ENCODE results near the gene CARD18. TPM values are rescaled to one million over a fixed set of nuclear protein-coding genes. Genes with fewer than 3 reads are reported as not detected.

CARD18 gene
- total RNA-seq, 2 experiments from 2014 or later: not detected

DNA sequence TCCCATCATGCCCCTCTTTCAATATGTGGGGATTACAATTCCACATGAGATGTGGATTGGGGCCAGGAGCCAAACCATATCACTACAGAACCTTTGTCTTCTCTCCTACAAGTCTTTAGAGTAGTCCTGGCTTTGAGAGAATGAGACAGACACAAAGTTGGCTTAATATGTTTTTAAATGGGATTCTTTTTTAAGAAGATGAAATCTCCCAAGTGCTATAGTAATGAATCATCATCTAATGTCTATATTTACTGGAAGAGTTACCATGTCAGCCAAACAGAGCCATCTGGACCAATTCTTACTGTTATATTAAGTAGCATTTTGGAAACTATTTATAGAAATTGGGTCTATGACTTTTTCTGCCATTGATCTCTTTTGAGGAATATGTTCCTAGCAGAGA is 38.1 kb upstream of the CARD18 start:
- H3K4me1 Mint-ChIP-seq (ENCODE audit: low read depth): no peaks in the 10 kb centered on the region
- Histone ChIP-seq H3K4me3 (ENCODE audit: low read length) (no peak overlapping the region), H3K27ac (ENCODE audit: low read depth in 1 of 2, low read length in 2 of 2) (no peak overlapping the region), H3K9me3 (ENCODE audit: control insufficient read depth in 1 of 2, insufficient read depth in 1 of 2, low read length in 2 of 2) (no peaks in the 10 kb centered on the region), H3K27me3 (ENCODE audit: control insufficient read depth in 1 of 2, insufficient read depth in 2 of 2, low read length in 2 of 2) (peaks cover 0 to 3% of the 10 kb centered on the region in 2 experiments), H3K36me3 (ENCODE audit: insufficient read depth, low read length) (no peaks in the 10 kb centered on the region), H3K4me1 (ENCODE audit: insufficient read depth, low read length) (no peaks in the 10 kb centered on the region)
- ChIA-PET POLR2A (no interaction called here), CTCF (no interaction called here)
- DNase-seq: no peak
- peaks cover 18% of the 10 kb centered on the region for H3K27me3 Mint-ChIP-seq
- TF ChIP-seq, protein P1, sequence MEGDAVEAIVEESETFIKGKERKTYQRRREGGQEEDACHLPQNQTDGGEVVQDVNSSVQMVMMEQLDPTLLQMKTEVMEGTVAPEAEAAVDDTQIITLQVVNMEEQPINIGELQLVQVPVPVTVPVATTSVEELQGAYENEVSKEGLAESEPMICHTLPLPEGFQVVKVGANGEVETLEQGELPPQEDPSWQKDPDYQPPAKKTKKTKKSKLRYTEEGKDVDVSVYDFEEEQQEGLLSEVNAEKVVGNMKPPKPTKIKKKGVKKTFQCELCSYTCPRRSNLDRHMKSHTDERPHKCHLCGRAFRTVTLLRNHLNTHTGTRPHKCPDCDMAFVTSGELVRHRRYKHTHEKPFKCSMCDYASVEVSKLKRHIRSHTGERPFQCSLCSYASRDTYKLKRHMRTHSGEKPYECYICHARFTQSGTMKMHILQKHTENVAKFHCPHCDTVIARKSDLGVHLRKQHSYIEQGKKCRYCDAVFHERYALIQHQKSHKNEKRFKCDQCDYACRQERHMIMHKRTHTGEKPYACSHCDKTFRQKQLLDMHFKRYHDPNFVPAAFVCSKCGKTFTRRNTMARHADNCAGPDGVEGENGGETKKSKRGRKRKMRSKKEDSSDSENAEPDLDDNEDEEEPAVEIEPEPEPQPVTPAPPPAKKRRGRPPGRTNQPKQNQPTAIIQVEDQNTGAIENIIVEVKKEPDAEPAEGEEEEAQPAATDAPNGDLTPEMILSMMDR (IDR thresholded peaks at IDR 0.05): no peak
- no peak overlapping the region for H3K4me3 Mint-ChIP-seq
- H3K27ac Mint-ChIP-seq: no peak overlapping the region
- ATAC-seq (ENCODE audit: poor library complexity): no peak
- H3K9me3 Mint-ChIP-seq: no peaks in the 10 kb centered on the region
- no peaks in the 10 kb centered on the region for H3K36me3 Mint-ChIP-seq (ENCODE audit: low read depth)
- intact Hi-C loops (cut with DNase I, micrococcal nuclease): no loop called here

DNA sequence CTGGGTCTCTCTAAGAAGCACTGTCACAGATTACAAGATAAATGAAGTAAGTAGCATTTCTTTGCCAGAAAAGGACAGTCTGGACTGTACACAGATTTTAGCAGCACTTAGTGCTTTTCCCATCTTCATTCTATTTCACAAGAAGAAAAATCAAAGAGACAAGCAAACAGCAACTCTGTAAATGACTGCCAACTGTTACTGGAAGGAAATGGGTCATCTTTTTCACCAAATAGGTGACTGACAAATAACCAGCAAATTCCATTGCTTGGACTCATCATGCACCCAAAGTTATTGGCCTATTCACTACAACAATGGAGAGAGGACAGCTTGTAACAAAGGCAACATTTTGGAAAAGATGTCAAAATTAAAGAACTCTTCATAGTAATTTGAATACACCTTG is 28.9 kb upstream of the CARD18 start:
- TF ChIP-seq, protein P1 (IDR thresholded peaks at IDR 0.05): no peak
- no peak overlapping the region for H3K4me3 ChIP-seq (ENCODE audit: low read length)
- H3K9me3 ChIP-seq (ENCODE audit: control insufficient read depth in 1 of 2, insufficient read depth in 1 of 2, low read length in 2 of 2): no peaks in the 10 kb centered on the region
- intact Hi-C loops (cut with DNase I, micrococcal nuclease): no loop called here
- Mint-ChIP-seq H3K4me1 (ENCODE audit: low read depth) (no peaks in the 10 kb centered on the region), H3K27ac (no peak overlapping the region), H3K36me3 (ENCODE audit: low read depth) (no peaks in the 10 kb centered on the region), H3K9me3 (peaks cover 3% of the 10 kb centered on the region), H3K27me3 (no peaks in the 10 kb centered on the region), H3K4me3 (no peak overlapping the region)
- ChIA-PET CTCF (no interaction called here), POLR2A (no interaction called here)
- H3K36me3 ChIP-seq (ENCODE audit: insufficient read depth, low read length): no peaks in the 10 kb centered on the region
- DNase-seq: no peak
- no peak for ATAC-seq (ENCODE audit: poor library complexity)
- H3K27ac ChIP-seq (ENCODE audit: low read depth in 1 of 2, low read length in 2 of 2): no peak overlapping the region
- H3K4me1 ChIP-seq (ENCODE audit: insufficient read depth, low read length): no peaks in the 10 kb centered on the region
- no peaks in the 10 kb centered on the region for H3K27me3 ChIP-seq (ENCODE audit: control insufficient read depth in 1 of 2, insufficient read depth in 2 of 2, low read length in 2 of 2)

DNA sequence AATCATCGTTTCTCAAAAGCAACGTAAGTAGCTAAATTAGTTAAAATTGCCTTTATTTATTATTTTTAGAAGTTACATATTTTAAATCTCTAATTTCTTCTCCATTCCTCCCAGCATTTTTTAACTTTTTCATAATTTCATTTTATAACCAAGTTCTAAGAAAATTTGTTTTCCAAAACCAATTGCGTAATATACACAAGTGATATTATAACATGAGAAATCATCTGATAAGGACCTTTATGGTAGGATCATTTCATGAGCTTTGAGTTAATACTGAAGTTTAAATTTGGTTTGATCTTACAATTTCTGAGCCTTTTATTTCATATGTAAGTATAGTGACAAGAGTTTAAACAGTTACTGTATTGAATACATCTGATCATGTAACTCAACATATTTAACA is 27.7 kb upstream of the CARD18 start:
- ChIA-PET CTCF (no interaction called here), POLR2A (no interaction called here)
- H3K27ac ChIP-seq (ENCODE audit: low read depth in 1 of 2, low read length in 2 of 2): no peak overlapping the region
- no peak overlapping the region for H3K27ac Mint-ChIP-seq
- H3K9me3 ChIP-seq (ENCODE audit: control insufficient read depth in 1 of 2, insufficient read depth in 1 of 2, low read length in 2 of 2): no peaks in the 10 kb centered on the region
- no peaks in the 10 kb centered on the region for H3K4me1 ChIP-seq (ENCODE audit: insufficient read depth, low read length)
- no peak overlapping the region for H3K4me3 ChIP-seq (ENCODE audit: low read length)
- DNase-seq (no peak), ATAC-seq (ENCODE audit: poor library complexity) (no peak)
- H3K4me1 Mint-ChIP-seq (ENCODE audit: low read depth): no peaks in the 10 kb centered on the region
- no peaks in the 10 kb centered on the region for H3K36me3 Mint-ChIP-seq (ENCODE audit: low read depth)
- H3K27me3 Mint-ChIP-seq: no peaks in the 10 kb centered on the region
- H3K9me3 Mint-ChIP-seq: peaks cover 3% of the 10 kb centered on the region
- no peaks in the 10 kb centered on the region for H3K36me3 ChIP-seq (ENCODE audit: insufficient read depth, low read length)
- intact Hi-C loops (cut with DNase I, micrococcal nuclease): no loop called here
- H3K4me3 Mint-ChIP-seq: no peak overlapping the region
- TF ChIP-seq, protein P1 (IDR thresholded peaks at IDR 0.05): no peak
- H3K27me3 ChIP-seq (ENCODE audit: control insufficient read depth in 1 of 2, insufficient read depth in 2 of 2, low read length in 2 of 2): no peaks in the 10 kb centered on the region
